Transverse colon (tissue), 4 donors: ENCODE data around the gene C19orf53. TPM values are rescaled to one million over a fixed set of nuclear protein-coding genes. Genes with fewer than 3 reads are reported as not detected.

ENCODE experiments used
- DNase-seq: peaks from one replicate; pipeline ENCODE4 v3.0.0-alpha.2; 2019
- H3K27ac ChIP-seq, 4 donors: fragments of 200-600 bp; sonication (generic); 2 replicates each; pipeline ENCODE4 v1.5.1; 2016 to 2018; ENCODE audit warnings: inconsistent platforms in 4 of 4
- H3K27me3 ChIP-seq: fragments of 200-600 bp; sonication (generic); 2 replicates; pipeline ENCODE4 v1.5.1; 2017; ENCODE audit warnings: inconsistent platforms
- H3K36me3 ChIP-seq, 4 donors: fragments of 200-600 bp; sonication (generic); 2 replicates each; pipeline ENCODE4 v1.5.1; 2017 to 2019; ENCODE audit warnings: inconsistent platforms in 4 of 4
- H3K4me1 ChIP-seq, 4 donors: fragments of 200-600 bp; sonication (generic); 2 replicates each; pipeline ENCODE4 v1.5.1; 2017 to 2020; ENCODE audit warnings: inconsistent platforms in 4 of 4
- H3K4me3 ChIP-seq, 4 donors: fragments of 200-600 bp; sonication (generic); 1 replicate in 1 of 4; 2 replicates in 3 of 4; pipeline versions ENCODE4 v1.5.1 to v1.6.1; 2017 to 2019; ENCODE audit warnings: inconsistent platforms in 4 of 4
- H3K9me3 ChIP-seq, 2 donors: fragments of 200-600 bp; sonication (generic); 2 replicates each; pipeline ENCODE4 v1.5.1; 2017 to 2019; ENCODE audit warnings: inconsistent platforms in 2 of 2
- EP300 ChIP-seq: sonication (generic); formaldehyde crosslinking; IDR thresholded peaks from one replicate; pipeline ENCODE4 v1.6.1; 2017; ENCODE audit warnings: antibody characterized with exemption, low read depth
- POLR2A ChIP-seq: fragments of 450-650 bp; IDR thresholded peaks from one replicate; pipeline ENCODE4 v1.6.1; 2016; ENCODE audit warnings: antibody characterized with exemption, mild to moderate bottlenecking, moderate library complexity
- POLR2AphosphoS5 ChIP-seq, 3 donors: sonication (generic); formaldehyde crosslinking; IDR thresholded peaks; one replicate each; pipeline ENCODE4 v1.6.1; 2016; ENCODE audit warnings: antibody characterized with exemption in 3 of 3
- WGBS, 2 donors: methylation state at CpG; one replicate each; pipeline ENCODE4 v1.1.5; 2018; ENCODE audit warnings: low coverage in 1 of 2; 5-methylcytosine and 5-hydroxymethylcytosine counted together
- in situ Hi-C, 4 donors: fragments of 200-750 bp; cut with MboI; loops; one replicate each; pipeline versions ENCODE4 v1.15.0 to v1.15.1; 2017; ENCODE audit warnings: low sequenced_read_pairs in 3 of 4, low pct_ligation_motif_present in 1 of 4, low pct_unique_long_range_greater_than_20kb in 1 of 4
- intact Hi-C: fragments of 100-400 bp; cut with DNase I; formaldehyde crosslinking; loops from one replicate; pipeline ENCODE4 v1.15.1; 2023; ENCODE audit warnings: low total_unique reads
- total RNA-seq, 4 donors: library from RNA; depleted of rRNA; stranded (reverse); fragments of >200 nt; gene quantifications; one replicate each; pipeline ENCODE4 v1.1.0, GENCODE V29; 2016
- TF ChIP-seq, protein P1 (sequence below), 5 experiments: fragments of 200-600 bp in 3 of 5; fragments of 450-650 bp in 2 of 5; sonication (generic) in 3 of 5; IDR thresholded peaks; 1 replicate in 2 of 5; 2 replicates in 3 of 5; pipeline ENCODE4 v1.5.1; 2016 to 2017; ENCODE audit warnings: antibody characterized with exemption in 5 of 5, inconsistent platforms in 3 of 5, mild to moderate bottlenecking in 2 of 5, moderate library complexity in 1 of 5

The C19orf53 gene
- total RNA-seq, 4 donors from 2014 or later = 48.6 to 111 (median 94.2) TPM

DNA sequence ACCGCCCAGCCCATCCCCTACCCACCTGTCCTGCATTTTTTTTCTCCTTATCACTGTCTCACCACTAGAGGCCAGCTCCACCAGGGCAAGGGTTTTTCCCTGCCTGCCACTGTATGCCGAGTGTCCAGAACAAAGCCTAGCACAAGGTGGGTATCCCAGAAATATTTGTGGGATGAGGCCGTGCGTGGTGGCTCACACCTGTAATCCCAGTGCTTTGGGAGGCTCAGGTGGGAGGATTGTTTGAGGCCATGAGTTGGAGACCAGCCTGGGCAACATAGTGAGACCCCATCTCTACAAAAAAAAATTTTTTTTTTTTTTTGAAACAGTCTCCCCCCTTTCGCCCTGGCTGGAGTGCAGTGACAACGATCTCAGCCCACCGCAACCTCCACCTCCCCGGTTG is 12.8 kb upstream of the C19orf53 start:
- H3K27me3 ChIP-seq = no peaks in the 10 kb centered on the region
- H3K4me3 ChIP-seq = no peak overlapping the region
- no peaks in the 10 kb centered on the region for H3K9me3 ChIP-seq
- intact Hi-C loops = loop anchor here (10.0 kb wide), 1 partner anchor 103 kb away; no protein-coding TSS in a partner anchor
- WGBS, 2 donors = 85 to 89% methylated on average over 7 to 8 of the region's 8 CpGs
- no peak overlapping the region for H3K27ac ChIP-seq
- TF ChIP-seq EP300 = no peak
- no peak for TF ChIP-seq POLR2AphosphoS5 (IDR thresholded peaks at IDR 0.05)
- no peak for TF ChIP-seq POLR2A
- TF ChIP-seq, protein P1, sequence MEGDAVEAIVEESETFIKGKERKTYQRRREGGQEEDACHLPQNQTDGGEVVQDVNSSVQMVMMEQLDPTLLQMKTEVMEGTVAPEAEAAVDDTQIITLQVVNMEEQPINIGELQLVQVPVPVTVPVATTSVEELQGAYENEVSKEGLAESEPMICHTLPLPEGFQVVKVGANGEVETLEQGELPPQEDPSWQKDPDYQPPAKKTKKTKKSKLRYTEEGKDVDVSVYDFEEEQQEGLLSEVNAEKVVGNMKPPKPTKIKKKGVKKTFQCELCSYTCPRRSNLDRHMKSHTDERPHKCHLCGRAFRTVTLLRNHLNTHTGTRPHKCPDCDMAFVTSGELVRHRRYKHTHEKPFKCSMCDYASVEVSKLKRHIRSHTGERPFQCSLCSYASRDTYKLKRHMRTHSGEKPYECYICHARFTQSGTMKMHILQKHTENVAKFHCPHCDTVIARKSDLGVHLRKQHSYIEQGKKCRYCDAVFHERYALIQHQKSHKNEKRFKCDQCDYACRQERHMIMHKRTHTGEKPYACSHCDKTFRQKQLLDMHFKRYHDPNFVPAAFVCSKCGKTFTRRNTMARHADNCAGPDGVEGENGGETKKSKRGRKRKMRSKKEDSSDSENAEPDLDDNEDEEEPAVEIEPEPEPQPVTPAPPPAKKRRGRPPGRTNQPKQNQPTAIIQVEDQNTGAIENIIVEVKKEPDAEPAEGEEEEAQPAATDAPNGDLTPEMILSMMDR (IDR thresholded peaks at IDR 0.05) = no peak
- H3K36me3 ChIP-seq = peaks cover 0 to 27% (median 12%) of the 10 kb centered on the region in 4 donors
- peaks cover 7 to 18% (median 15%) of the 10 kb centered on the region in 4 donors for H3K4me1 ChIP-seq
- DNase-seq = no peak
- in situ Hi-C loops = loop anchor here in 1 of 4 donors (25.0 kb wide), 1 partner anchor 101 kb away; no protein-coding TSS in a partner anchor

DNA sequence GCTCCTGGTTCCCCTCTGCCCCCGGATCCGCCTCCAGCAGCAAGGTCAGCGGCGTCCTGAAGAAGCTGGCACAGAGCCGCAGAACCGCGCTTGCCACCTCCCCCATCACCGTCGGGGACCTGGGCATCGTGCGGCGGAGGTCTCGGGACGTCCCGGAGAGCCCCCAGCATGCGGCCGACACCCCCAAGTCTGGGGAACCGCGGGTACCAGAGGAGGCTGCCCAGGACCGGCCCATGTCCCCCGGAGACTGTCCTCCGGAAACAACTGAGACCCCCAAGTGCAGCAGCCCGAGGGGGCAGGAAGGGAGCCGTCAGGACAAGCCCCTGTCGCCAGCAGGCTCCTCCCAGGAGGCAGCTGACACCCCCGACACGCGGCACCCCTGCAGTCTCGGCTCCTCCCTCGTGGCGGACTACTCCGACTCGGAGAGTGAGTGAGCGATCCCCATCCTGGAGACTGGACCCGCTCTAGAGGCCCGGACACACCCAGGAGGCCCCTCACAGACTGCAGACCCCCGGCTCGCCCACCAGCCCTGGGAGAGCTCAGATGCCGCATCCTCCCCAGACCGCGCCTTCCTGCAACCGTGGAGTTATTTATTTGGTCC is 11.5 kb upstream of the C19orf53 start:
- intact Hi-C loops (loop anchor here (10.0 kb wide), 1 partner anchor 102 kb away; no protein-coding TSS in a partner anchor), in situ Hi-C loops (loop anchor here in 1 of 4 donors (25.0 kb wide), 1 partner anchor 100 kb away; no protein-coding TSS in a partner anchor)
- 91 to 94% methylated on average over 4 to 37 of the region's 42 CpGs for whole genome bisulfite sequencing, 2 donors
- Histone ChIP-seq H3K27ac (no peak overlapping the region), H3K9me3 (no peaks in the 10 kb centered on the region), H3K27me3 (no peaks in the 10 kb centered on the region), H3K4me1 (peaks cover 7 to 18% (median 15%) of the 10 kb centered on the region in 4 donors), H3K36me3 (peaks cover 0 to 17% (median 7%) of the 10 kb centered on the region in 4 donors), H3K4me3 (no peak overlapping the region)
- no peak for TF ChIP-seq EP300
- no peak for TF ChIP-seq POLR2A
- TF ChIP-seq POLR2AphosphoS5 (IDR thresholded peaks at IDR 0.05) = no peak
- TF ChIP-seq, protein P1 (IDR thresholded peaks at IDR 0.05) = no peak
- no peak for DNase-seq

DNA sequence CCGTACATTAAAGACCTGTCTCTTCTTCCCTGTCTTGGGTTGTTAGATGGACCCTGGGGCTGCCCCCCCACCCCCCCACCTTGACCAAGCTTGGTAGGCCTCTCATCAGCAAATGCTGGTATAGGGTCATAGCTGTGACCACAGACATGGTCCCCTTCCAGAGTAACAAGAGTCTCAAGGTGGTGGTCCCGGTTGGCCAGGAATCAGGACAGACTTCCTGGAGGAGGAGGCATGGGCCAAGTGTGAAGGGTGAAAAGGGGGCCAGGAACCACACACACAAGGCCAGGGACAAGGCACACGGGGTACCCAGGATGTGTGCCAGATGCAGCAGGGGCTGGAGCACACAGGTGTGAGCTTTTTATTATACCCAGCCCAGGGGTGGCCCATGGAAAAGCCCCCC is 11.0 kb upstream of the C19orf53 start:
- Histone ChIP-seq H3K27ac (no peak overlapping the region), H3K36me3 (peaks cover 0 to 17% (median 5%) of the 10 kb centered on the region in 4 donors), H3K4me1 (peaks cover 7 to 18% (median 15%) of the 10 kb centered on the region in 4 donors), H3K4me3 (no peak overlapping the region), H3K9me3 (no peaks in the 10 kb centered on the region), H3K27me3 (no peaks in the 10 kb centered on the region)
- in situ Hi-C loops (loop anchor here in 1 of 4 donors (25.0 kb wide), 1 partner anchor 99 kb away; no protein-coding TSS in a partner anchor), intact Hi-C loops (loop anchor here (10.0 kb wide), 1 partner anchor 102 kb away; no protein-coding TSS in a partner anchor)
- no peak for DNase-seq
- no peak for TF ChIP-seq EP300
- TF ChIP-seq POLR2A = no peak
- 80% methylated on average over 3 of the region's 3 CpGs; no CpG with 5 or more reads in 1 of the 2 donors for WGBS, 2 donors

DNA sequence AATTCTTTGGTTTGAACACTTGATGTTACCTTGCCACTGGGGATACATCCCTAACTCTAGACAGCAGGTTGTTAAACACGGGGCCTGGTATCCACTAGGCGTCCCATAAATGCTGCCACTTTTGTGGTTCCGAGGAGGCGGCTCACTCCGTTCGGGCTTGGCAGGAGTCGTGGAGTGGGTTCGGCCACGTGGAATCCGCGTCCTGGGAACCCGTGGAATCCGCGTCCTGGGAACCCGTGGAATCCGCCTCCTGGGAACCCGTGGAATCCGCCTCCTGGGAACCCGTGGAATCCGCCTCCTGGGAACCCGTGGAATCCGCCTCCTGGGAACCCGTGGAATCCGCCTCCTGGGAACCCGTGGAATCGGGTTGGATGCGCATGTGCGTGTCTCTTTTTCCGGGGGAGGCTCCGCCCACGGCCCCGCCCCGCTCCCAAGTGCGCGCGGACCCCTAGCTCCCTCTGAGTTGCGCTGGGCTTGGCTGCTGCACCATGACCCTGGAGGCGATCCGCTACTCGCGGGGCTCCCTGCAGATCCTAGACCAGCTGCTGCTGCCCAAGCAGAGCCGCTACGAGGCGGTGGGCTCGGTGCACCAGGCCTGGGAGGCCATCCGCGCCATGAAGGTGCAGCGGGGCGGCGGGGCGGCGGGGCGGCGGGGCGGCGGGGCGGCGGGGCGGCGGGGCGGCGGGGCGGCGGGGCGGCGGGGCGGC is 10.0 kb upstream of the C19orf53 start, which contains the start of gene MRI1:
MRI1 (plus strand) TSS at position 422 of the 707 bp plus-strand sequence; CDS start at position 489, 67 bp downstream.
- Histone ChIP-seq H3K9me3 (no peaks in the 10 kb centered on the region), H3K27me3 (no peaks in the 10 kb centered on the region), H3K4me1 (peaks cover 7 to 18% (median 15%) of the 10 kb centered on the region in 4 donors), H3K36me3 (peaks cover 0 to 14% (median 5%) of the 10 kb centered on the region in 4 donors), H3K4me3 (peak within 1 kb of the TSS; percentile 72 to 94 (median 80)), H3K27ac (peak within 1 kb of the TSS; percentile 72 to 89 (median 80))
- intact Hi-C loops (loop anchor here (10.0 kb wide), 1 partner anchor 101 kb away; no protein-coding TSS in a partner anchor), in situ Hi-C loops (loop anchor here in 1 of 4 donors (25.0 kb wide), 1 partner anchor 98 kb away; no protein-coding TSS in a partner anchor)
- TF ChIP-seq POLR2AphosphoS5 (IDR thresholded peaks at IDR 0.05) = peak; percentile 72 to 77 (median 76)
- TF ChIP-seq, protein P1 (IDR thresholded peaks at IDR 0.05) = no peak
- TF ChIP-seq POLR2A = peak; percentile 36
- no peak for TF ChIP-seq EP300
- peak; percentile 83 for DNase-seq
- WGBS, 2 donors = 34% methylated on average over 38 of the region's 67 CpGs; no CpG with 5 or more reads in 1 of the 2 donors
